Measurements from ENCODE around the gene FAF1.
A peak's percentile ranks its signal among the peaks of the same experiment; 100 is the strongest.

FAF1 gene

DNA sequence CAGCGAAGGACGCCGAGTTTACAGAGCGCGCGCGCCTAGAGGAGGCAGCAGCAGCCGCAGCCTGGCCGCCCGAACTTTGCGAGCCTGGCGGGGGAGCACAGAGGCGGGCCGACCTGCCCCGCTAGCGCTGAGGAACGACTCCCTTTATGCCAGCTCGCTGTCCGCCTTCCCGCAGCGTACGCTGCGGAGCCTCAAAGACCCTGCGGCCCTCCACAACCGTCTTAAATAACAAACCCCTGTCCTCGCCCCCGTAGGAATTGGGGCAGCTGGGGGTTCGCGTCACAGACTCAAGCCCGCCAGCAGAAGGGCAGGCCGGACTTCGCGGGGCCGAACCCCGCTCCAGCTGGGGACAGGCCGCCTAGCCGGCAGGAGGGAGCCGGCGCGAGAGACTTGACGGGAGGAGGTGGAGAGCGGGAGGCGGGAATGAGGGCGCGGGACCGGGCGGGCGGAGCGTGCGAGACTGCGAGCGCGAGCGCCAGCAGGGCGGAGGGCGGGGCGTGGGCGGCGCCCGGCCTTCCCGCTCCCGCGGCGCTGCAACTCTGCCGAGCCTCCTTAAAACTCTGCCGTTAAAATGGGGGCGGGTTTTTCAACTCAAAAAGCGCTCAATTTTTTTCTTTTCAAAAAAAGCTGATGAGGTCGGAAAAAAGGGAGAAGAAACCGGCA, 8.2 kb upstream of the FAF1 start (continued):
- no peak for TF ChIP-seq ZNF596 (tag by site-specific recombination; IDR thresholded peaks at IDR 0.05)
- peak; percentile 82 for TF ChIP-seq ZNF777 (tag by site-specific recombination; IDR thresholded peaks at IDR 0.05; ENCODE audit: borderline replicate concordance)

- Histone ChIP-seq H3K9me3 (ENCODE audit: control insufficient read depth, insufficient read depth, low read depth, low read length) (no peaks in the 10 kb centered on the region), H3K27ac (ENCODE audit: extremely low read depth, low read depth, low read length) (peak overlapping the region; percentile 99), H3K4me3 (ENCODE audit: low read depth, low read length) (peak overlapping the region; percentile 91), H3K36me3 (ENCODE audit: control insufficient read depth in 2 of 2, insufficient read depth in 1 of 2, low read length in 2 of 2) (no peaks in the 10 kb centered on the region), H3K4me1 (ENCODE audit: control insufficient read depth, insufficient read depth, low read length) (no peaks in the 10 kb centered on the region)
- TF ChIP-seq ZNF335 (tag by site-specific recombination; conservative IDR thresholded peaks at IDR 0.05) (peak; percentile 49), ZNF2 (tag by site-specific recombination; IDR thresholded peaks at IDR 0.05) (no peak), SCRT2 (tag by site-specific recombination; IDR thresholded peaks at IDR 0.05) (peak; percentile 13; the same call in 1 of the 2 replicates)
- ChIA-PET CTCF (interaction anchor here (1.3 kb wide), 1 partner anchor 193 kb away, joined by 3 read pairs; no protein-coding TSS in a partner anchor), POLR2A (interaction anchor here (0.6 to 4.6 kb wide), 7 partner anchors 8 to 268 kb away, joined by 3 to 157 read pairs (median 4); partner anchors contain the start of genes FAF1 and RNF11)
These were observed 7.5 kb upstream of the FAF1 start for GRCh38 chr1:50967416-50968157.

- CTCF ChIA-PET, result no interaction called here
- Histone ChIP-seq H3K4me3 (ENCODE audit: low read depth, low read length) (peak overlapping the region; percentile 91; the same call in 1 of the 2 replicates), H3K27ac (ENCODE audit: extremely low read depth, low read depth, low read length) (peak overlapping the region; percentile 99; the same call in 1 of the 2 replicates), H3K4me1 (ENCODE audit: control insufficient read depth, insufficient read depth, low read length) (no peaks in the 10 kb centered on the region), H3K36me3 (ENCODE audit: control insufficient read depth in 2 of 2, insufficient read depth in 1 of 2, low read length in 2 of 2) (no peaks in the 10 kb centered on the region), H3K9me3 (ENCODE audit: control insufficient read depth, insufficient read depth, low read depth, low read length) (no peaks in the 10 kb centered on the region)
- POLR2A ChIA-PET, result interaction anchor here (0.6 to 4.6 kb wide), 2 partner anchors 8 to 13 kb away, joined by 3 to 157 read pairs; no protein-coding TSS in a partner anchor
- TF ChIP-seq OVOL3 (tag by site-specific recombination; IDR thresholded peaks at IDR 0.05) (no peak), ZSCAN16 (tag by site-specific recombination; IDR thresholded peaks at IDR 0.05) (no peak), MEIS1 (CRISPR knock-in tag; IDR thresholded peaks at IDR 0.05; ENCODE audit: borderline replicate concordance) (no peak), ZNF404 (tag by site-specific recombination; IDR thresholded peaks at IDR 0.05) (no peak), ZNF549 (tag by site-specific recombination; IDR thresholded peaks at IDR 0.05) (no peak), TCF7L2 (IDR thresholded peaks at IDR 0.05; ENCODE audit: borderline replicate concordance, low read depth, low read length) (no peak), GLIS2 (tag by site-specific recombination; IDR thresholded peaks at IDR 0.05) (no peak), ZBTB1 (tag by site-specific recombination; IDR thresholded peaks at IDR 0.05) (no peak), ZNF311 (tag by site-specific recombination; IDR thresholded peaks at IDR 0.05; ENCODE audit: borderline replicate concordance) (no peak), ZNF114 (tag by site-specific recombination; IDR thresholded peaks at IDR 0.05) (no peak), ZNF202 (tag by site-specific recombination; IDR thresholded peaks at IDR 0.05; ENCODE audit: borderline replicate concordance) (no peak), ZBTB8A (tag by site-specific recombination; IDR thresholded peaks at IDR 0.05) (no peak), ZNF10 (tag by site-specific recombination; IDR thresholded peaks at IDR 0.05) (no peak), ZNF837 (tag by site-specific recombination; IDR thresholded peaks at IDR 0.05) (no peak), SETDB1 (IDR thresholded peaks at IDR 0.05; ENCODE audit: insufficient read length, low read length) (no peak)
- TF ChIP-seq, protein P1, sequence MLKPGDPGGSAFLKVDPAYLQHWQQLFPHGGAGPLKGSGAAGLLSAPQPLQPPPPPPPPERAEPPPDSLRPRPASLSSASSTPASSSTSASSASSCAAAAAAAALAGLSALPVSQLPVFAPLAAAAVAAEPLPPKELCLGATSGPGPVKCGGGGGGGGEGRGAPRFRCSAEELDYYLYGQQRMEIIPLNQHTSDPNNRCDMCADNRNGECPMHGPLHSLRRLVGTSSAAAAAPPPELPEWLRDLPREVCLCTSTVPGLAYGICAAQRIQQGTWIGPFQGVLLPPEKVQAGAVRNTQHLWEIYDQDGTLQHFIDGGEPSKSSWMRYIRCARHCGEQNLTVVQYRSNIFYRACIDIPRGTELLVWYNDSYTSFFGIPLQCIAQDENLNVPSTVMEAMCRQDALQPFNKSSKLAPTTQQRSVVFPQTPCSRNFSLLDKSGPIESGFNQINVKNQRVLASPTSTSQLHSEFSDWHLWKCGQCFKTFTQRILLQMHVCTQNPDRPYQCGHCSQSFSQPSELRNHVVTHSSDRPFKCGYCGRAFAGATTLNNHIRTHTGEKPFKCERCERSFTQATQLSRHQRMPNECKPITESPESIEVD (tag by site-specific recombination; IDR thresholded peaks at IDR 0.05), result no peak
- TF ChIP-seq, protein P2, sequence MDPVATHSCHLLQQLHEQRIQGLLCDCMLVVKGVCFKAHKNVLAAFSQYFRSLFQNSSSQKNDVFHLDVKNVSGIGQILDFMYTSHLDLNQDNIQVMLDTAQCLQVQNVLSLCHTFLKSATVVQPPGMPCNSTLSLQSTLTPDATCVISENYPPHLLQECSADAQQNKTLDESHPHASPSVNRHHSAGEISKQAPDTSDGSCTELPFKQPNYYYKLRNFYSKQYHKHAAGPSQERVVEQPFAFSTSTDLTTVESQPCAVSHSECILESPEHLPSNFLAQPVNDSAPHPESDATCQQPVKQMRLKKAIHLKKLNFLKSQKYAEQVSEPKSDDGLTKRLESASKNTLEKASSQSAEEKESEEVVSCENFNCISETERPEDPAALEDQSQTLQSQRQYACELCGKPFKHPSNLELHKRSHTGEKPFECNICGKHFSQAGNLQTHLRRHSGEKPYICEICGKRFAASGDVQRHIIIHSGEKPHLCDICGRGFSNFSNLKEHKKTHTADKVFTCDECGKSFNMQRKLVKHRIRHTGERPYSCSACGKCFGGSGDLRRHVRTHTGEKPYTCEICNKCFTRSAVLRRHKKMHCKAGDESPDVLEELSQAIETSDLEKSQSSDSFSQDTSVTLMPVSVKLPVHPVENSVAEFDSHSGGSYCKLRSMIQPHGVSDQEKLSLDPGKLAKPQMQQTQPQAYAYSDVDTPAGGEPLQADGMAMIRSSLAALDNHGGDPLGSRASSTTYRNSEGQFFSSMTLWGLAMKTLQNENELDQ (tag by site-specific recombination; IDR thresholded peaks at IDR 0.05; ENCODE audit: low read depth), result no peak
- TF ChIP-seq, protein P3, sequence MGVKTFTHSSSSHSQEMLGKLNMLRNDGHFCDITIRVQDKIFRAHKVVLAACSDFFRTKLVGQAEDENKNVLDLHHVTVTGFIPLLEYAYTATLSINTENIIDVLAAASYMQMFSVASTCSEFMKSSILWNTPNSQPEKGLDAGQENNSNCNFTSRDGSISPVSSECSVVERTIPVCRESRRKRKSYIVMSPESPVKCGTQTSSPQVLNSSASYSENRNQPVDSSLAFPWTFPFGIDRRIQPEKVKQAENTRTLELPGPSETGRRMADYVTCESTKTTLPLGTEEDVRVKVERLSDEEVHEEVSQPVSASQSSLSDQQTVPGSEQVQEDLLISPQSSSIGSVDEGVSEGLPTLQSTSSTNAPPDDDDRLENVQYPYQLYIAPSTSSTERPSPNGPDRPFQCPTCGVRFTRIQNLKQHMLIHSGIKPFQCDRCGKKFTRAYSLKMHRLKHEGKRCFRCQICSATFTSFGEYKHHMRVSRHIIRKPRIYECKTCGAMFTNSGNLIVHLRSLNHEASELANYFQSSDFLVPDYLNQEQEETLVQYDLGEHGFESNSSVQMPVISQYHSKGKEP (tag by site-specific recombination; IDR thresholded peaks at IDR 0.05), result no peak
- TF ChIP-seq, protein P4, sequence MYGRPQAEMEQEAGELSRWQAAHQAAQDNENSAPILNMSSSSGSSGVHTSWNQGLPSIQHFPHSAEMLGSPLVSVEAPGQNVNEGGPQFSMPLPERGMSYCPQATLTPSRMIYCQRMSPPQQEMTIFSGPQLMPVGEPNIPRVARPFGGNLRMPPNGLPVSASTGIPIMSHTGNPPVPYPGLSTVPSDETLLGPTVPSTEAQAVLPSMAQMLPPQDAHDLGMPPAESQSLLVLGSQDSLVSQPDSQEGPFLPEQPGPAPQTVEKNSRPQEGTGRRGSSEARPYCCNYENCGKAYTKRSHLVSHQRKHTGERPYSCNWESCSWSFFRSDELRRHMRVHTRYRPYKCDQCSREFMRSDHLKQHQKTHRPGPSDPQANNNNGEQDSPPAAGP (tag by site-specific recombination; IDR thresholded peaks at IDR 0.05), result no peak
These were observed 6.9 kb upstream of the FAF1 start for GRCh38 chr1:50966991-50967390.

Data from HEK293 (cell line).